ENCODE results near the gene CD47. TPM values are rescaled to one million over a fixed set of nuclear protein-coding genes. Genes with fewer than 3 reads are reported as not detected.

Gene CD47
- polyA plus RNA-seq, 1 of the 3 experiments (the other 2 are of a cell fraction) = 19.6 TPM

GRCh38 chr3:108008106-108008505 is 82.7 kb downstream of the CD47 start (continued):
- TF ChIP-seq ZBTB33 (IDR thresholded peaks at IDR 0.05; ENCODE audit: borderline replicate concordance, low read depth) (no peak), EZH2phosphoT487 (IDR thresholded peaks at IDR 0.05; ENCODE audit: borderline replicate concordance, low read depth) (no peak), RCOR1 (IDR thresholded peaks at IDR 0.05; ENCODE audit: low read length) (no peak), GABPA (IDR thresholded peaks at IDR 0.05; ENCODE audit: low read depth) (no peak), MEF2A (IDR thresholded peaks at IDR 0.05; ENCODE audit: borderline replicate concordance, low read depth) (no peak), REST (IDR thresholded peaks at IDR 0.05; ENCODE audit: low read depth, low read length) (no peak), JUND (IDR thresholded peaks at IDR 0.05) (no peak), TCF12 (IDR thresholded peaks at IDR 0.05) (no peak)

- POLR2A ChIA-PET = no interaction called here
- no peaks in the 10 kb centered on the region for H3K36me3 ChIP-seq (replicated peaks in 1 of 2; ENCODE audit: control insufficient read depth in 1 of 2, insufficient read depth in 2 of 2, low read length in 1 of 2)
- no peak overlapping the region for H3K4me3 ChIP-seq (ENCODE audit: low read depth in 2 of 2, low read length in 1 of 2)
- no peaks in the 10 kb centered on the region for H3K9me3 ChIP-seq
- H4K20me1 ChIP-seq (ENCODE audit: insufficient read depth) = no peaks in the 10 kb centered on the region
- no peaks in the 10 kb centered on the region for H3K9me2 ChIP-seq
- H3K4me2 ChIP-seq = no peak overlapping the region; the same call in 1 of the 2 replicates
- peaks cover 5 to 6% of the 10 kb centered on the region in 2 experiments; a peak in 3 of 4 replicates for H3K4me1 ChIP-seq (ENCODE audit: control insufficient read depth in 1 of 2, insufficient read depth in 2 of 2, low read depth in 1 of 2, low read length in 1 of 2)
- H2AFZ ChIP-seq (ENCODE audit: low read depth) = no peak overlapping the region
- CTCF ChIA-PET = interaction anchor here (1.0 kb wide), 1 partner anchor 33 kb away, joined by 3 read pairs; no protein-coding TSS in a partner anchor
- DNase-seq = no peak
- H3F3A ChIP-seq (replicated peaks; ENCODE audit: insufficient read depth) = peaks cover 12% of the 10 kb centered on the region
- H3K9ac ChIP-seq = no peak overlapping the region
- no peaks in the 10 kb centered on the region for H3K27me3 ChIP-seq (ENCODE audit: insufficient read depth)
- H3K27ac ChIP-seq (ENCODE audit: low read depth in 2 of 2, low read length in 1 of 2) = no peak overlapping the region
- 88% methylated on average over 2 of the region's 2 CpGs for WGBS (ENCODE audit: low lambda C conversion rate)
- H3K79me2 ChIP-seq (ENCODE audit: insufficient read depth) = no peaks in the 10 kb centered on the region
- no peak for TF ChIP-seq ZBTB33 (IDR thresholded peaks at IDR 0.05; ENCODE audit: borderline replicate concordance, low read depth)
- no peak for TF ChIP-seq FOSL2 (IDR thresholded peaks at IDR 0.05; ENCODE audit: borderline replicate concordance, low read depth)
- no peak for TF ChIP-seq GABPA (IDR thresholded peaks at IDR 0.05; ENCODE audit: low read depth)
- no peak for TF ChIP-seq IRF3 (IDR thresholded peaks at IDR 0.05; ENCODE audit: low read depth, low read length)
- no peak for TF ChIP-seq SIN3A (IDR thresholded peaks at IDR 0.05; ENCODE audit: borderline replicate concordance, low read depth, low read length)
- no peak for TF ChIP-seq RFX5 (IDR thresholded peaks at IDR 0.05; ENCODE audit: low read length)
- TF ChIP-seq TAF1 (IDR thresholded peaks at IDR 0.05; ENCODE audit: borderline replicate concordance, low read depth, low read length) = no peak
- TF ChIP-seq RCOR1 (IDR thresholded peaks at IDR 0.05; ENCODE audit: low read length) = no peak
- TF ChIP-seq MEF2A (IDR thresholded peaks at IDR 0.05; ENCODE audit: borderline replicate concordance, low read depth) = no peak
- no peak for TF ChIP-seq MXI1 (IDR thresholded peaks at IDR 0.05; ENCODE audit: low read depth, low read length)
- TF ChIP-seq CHD2 (IDR thresholded peaks at IDR 0.05; ENCODE audit: low read length, partially characterized antibody) = no peak
- no peak for TF ChIP-seq REST (IDR thresholded peaks at IDR 0.05; ENCODE audit: low read depth, low read length)
- no peak for TF ChIP-seq GATA2 (CRISPR knock-in tag; IDR thresholded peaks at IDR 0.05)
- no peak for TF ChIP-seq TEAD4 (IDR thresholded peaks at IDR 0.05; ENCODE audit: borderline replicate concordance, insufficient read depth)
Observed at GRCh38 chr3:108006881-108007331, 83.9 kb downstream of the CD47 start.

Data from SK-N-SH (cell line).